Upper lobe of right lung (tissue), 1 donor: ENCODE measurements around the gene FARP1. TPM values are rescaled to one million over a fixed set of nuclear protein-coding genes. Genes with fewer than 3 reads are reported as not detected.

Experiments used
- ATAC-seq: fragments of 200-7000 bp; cut with Tn5 transposase; one replicate; pipeline ENCODE4 v1.9.1; 2020; ENCODE audit warnings: mild to moderate bottlenecking, moderate library complexity
- DNase-seq: peaks from one replicate; pipeline ENCODE4 v3.0.0-alpha.2; 2020
- H3K27ac ChIP-seq: fragments of 200-600 bp; one replicate; pipeline ENCODE4 v1.8.0; 2022
- H3K27me3 ChIP-seq: fragments of 200-600 bp; one replicate; pipeline ENCODE4 v1.8.0; 2022; ENCODE audit warnings: mild to moderate bottlenecking
- H3K36me3 ChIP-seq: fragments of 200-600 bp; one replicate; pipeline ENCODE4 v1.8.0; 2022
- H3K4me1 ChIP-seq: fragments of 200-600 bp; one replicate; pipeline ENCODE4 v1.8.0; 2022
- H3K4me3 ChIP-seq: fragments of 200-600 bp; one replicate; pipeline ENCODE4 v1.8.0; 2022; ENCODE audit warnings: mild to moderate bottlenecking
- H3K9me3 ChIP-seq: fragments of 200-600 bp; one replicate; pipeline ENCODE4 v1.8.0; 2022
- intact Hi-C: fragments of 100-400 bp; cut with DNase I; formaldehyde crosslinking; loops from one replicate; pipeline ENCODE4 v1.11.0; 2022
- total RNA-seq: library from RNA; stranded (reverse); fragmentation: NEBNext Ultra II Directional; extraction: Animal tissue kit (Norgen Biotek cat#: 25700); gene quantifications from one replicate; pipeline ENCODE4 v1.2.1, GENCODE V29; 2021
- TF ChIP-seq, protein P1 (sequence below): fragments of 200-600 bp; IDR thresholded peaks from one replicate; pipeline ENCODE4 v1.8.0; 2022; ENCODE audit warnings: antibody characterized with exemption
- donor health status: DM: no; HTN: yes; CAD: no; lungs with severe emphysema.

Gene FARP1
- total RNA-seq, 1 donor from 2014 or later = 95.9 TPM

DNA sequence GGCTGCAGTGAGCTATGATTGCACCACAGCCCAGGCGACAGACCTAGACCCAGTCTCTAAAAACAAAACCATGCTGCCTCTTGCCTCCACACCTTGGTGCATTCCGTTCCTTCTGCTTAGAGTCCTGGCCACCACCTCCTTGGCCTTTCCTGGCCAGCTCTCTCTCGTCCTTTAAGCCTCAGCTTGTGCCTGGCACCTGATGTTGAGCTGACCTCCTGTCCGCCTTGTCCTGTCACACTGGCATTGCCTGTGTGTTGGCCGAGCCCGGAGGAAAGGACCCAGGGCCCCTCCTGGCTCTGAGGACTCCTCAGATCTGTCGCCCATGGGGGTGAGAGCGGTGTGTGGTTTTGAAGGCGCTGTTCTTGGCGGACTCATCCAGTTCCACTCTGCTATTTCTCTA, 290.8 kb downstream of the FARP1 start:
- H3K36me3 ChIP-seq = peaks cover 27% of the 10 kb centered on the region
- H3K4me3 ChIP-seq = no peak overlapping the region
- DNase-seq = no peak
- H3K4me1 ChIP-seq = no peaks in the 10 kb centered on the region
- no peaks in the 10 kb centered on the region for H3K27me3 ChIP-seq
- intact Hi-C loops = no loop called here
- TF ChIP-seq, protein P1, sequence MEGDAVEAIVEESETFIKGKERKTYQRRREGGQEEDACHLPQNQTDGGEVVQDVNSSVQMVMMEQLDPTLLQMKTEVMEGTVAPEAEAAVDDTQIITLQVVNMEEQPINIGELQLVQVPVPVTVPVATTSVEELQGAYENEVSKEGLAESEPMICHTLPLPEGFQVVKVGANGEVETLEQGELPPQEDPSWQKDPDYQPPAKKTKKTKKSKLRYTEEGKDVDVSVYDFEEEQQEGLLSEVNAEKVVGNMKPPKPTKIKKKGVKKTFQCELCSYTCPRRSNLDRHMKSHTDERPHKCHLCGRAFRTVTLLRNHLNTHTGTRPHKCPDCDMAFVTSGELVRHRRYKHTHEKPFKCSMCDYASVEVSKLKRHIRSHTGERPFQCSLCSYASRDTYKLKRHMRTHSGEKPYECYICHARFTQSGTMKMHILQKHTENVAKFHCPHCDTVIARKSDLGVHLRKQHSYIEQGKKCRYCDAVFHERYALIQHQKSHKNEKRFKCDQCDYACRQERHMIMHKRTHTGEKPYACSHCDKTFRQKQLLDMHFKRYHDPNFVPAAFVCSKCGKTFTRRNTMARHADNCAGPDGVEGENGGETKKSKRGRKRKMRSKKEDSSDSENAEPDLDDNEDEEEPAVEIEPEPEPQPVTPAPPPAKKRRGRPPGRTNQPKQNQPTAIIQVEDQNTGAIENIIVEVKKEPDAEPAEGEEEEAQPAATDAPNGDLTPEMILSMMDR = no peak
- H3K27ac ChIP-seq = no peak overlapping the region
- H3K9me3 ChIP-seq = no peaks in the 10 kb centered on the region
- ATAC-seq = no peak

DNA sequence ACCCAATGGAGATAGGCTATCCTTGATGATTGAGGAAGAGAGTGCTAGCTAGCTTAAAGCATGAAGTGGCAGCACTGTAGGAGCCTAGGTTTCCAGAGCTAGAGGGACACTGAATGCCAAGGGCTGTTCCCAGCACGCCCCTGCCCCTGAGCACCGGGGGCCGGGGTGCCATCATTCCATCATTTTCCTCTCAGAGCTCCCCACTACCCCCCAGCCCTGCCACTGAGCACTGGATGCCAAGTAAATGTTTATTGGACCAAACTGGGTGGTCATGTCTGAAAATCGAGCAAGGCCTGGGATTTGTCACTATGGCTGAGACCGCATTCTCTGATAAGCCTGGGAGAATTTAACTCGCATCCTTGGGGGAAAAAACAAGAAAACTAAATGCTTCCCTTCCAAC, 291.2 kb downstream of the FARP1 start:
- H3K27ac ChIP-seq = no peak overlapping the region
- DNase-seq (no peak), ATAC-seq (no peak)
- peaks cover 27% of the 10 kb centered on the region for H3K36me3 ChIP-seq
- intact Hi-C loops = no loop called here
- H3K4me3 ChIP-seq = no peak overlapping the region
- no peaks in the 10 kb centered on the region for H3K4me1 ChIP-seq
- H3K9me3 ChIP-seq = no peaks in the 10 kb centered on the region
- TF ChIP-seq, protein P1 = no peak
- no peaks in the 10 kb centered on the region for H3K27me3 ChIP-seq

DNA sequence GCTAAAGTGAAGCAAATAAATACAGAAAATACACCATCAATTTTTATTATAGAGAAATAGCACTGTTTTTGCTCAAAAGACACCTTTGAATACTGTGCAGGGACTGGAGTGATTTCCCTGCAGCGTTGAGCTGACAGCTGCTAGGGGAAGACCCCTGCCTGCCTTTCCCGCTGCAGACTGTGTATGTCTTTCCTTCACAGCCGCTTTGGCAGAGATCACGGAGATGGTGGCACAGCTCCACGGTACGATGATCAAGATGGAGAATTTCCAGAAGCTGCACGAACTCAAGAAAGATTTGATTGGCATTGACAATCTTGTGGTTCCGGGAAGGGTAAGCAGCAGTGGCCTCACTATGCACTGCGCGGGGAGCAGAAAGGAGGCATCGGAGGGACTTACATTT, 292.5 kb downstream of the FARP1 start:
- DNase-seq (no peak), ATAC-seq (no peak)
- H3K4me1 ChIP-seq = no peaks in the 10 kb centered on the region
- intact Hi-C loops = no loop called here
- H3K36me3 ChIP-seq = peaks cover 33% of the 10 kb centered on the region
- H3K27ac ChIP-seq = no peak overlapping the region
- TF ChIP-seq, protein P1 = no peak
- H3K9me3 ChIP-seq = no peaks in the 10 kb centered on the region
- no peaks in the 10 kb centered on the region for H3K27me3 ChIP-seq
- H3K4me3 ChIP-seq = no peak overlapping the region

DNA sequence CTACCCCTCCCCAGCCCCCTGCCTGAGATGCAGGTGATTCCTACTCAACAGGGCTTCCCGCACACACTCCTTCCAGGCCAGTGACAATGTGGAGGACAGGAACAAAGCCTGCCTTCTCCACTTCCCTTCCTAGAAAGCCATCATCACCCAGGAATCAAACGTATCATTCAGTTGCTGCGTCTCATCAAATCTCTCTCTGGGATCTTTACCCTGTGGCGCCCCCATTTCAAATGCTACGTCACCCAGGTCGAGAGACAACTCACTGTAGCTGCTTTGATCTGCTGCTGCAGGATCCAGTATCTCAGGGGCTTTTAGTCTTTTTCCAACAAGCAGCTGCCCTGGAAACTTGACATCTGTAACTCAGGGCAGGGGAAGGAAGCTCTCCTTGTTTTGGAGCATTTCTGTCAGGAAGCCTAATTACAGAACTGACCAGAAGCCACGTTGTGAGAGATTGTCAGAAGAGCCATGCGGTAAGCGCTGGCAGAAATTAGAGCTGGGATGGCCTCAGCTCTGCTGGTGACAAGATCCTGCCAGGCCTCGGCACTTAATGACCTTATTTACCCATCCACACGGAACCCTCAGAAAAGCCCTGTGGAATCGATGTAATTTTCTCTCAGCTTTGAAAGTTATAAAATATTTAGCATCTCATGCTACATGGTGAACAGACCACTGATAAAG, 293.5 kb downstream of the FARP1 start:
- H3K36me3 ChIP-seq = peaks cover 38% of the 10 kb centered on the region

DNA sequence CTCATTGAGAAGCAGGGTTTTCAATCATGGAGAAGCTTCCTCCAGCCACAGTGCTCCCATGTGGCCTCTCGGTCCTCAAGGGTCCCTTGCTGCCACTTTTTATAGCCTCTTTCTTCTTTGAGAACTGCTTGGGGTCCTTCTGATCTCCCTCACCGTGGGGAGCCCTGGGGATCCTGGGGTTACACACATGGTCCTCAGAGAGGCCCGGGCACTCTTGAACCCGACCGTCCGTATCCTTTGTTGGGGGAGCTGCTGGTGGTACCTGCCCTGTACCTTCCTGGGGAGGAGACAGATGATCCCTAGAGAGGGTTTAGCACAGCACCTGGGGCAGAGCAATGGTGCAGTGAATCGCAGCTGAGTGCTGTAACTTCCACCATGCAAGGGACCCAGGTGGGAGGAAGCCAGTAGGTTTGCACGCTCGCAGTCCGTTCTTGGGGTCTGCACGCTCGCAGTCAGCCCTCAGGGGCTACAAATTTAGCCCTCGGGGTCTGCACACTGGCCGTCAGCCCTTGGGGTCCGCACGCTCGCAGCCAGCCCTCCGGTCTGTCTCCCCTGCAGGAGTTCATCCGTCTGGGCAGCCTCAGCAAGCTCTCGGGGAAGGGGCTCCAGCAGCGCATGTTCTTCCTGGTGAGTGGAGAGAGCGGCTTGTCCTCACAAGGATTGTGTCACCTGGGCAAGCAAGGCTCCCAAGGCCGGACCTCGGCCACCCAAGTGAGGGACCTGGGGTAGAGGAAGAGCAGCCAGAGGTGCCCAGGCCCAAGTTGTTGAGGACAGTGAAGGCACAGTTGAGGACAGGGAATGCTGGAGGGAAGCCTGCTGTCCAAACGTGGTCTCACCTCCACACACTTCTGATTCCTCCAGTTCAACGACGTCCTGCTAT, 295.6 kb downstream of the FARP1 start:
- DNase-seq (no peak), ATAC-seq (no peak)
- no peaks in the 10 kb centered on the region for H3K27me3 ChIP-seq
- intact Hi-C loops = no loop called here
- peaks cover 52% of the 10 kb centered on the region for H3K36me3 ChIP-seq
- TF ChIP-seq, protein P1 = no peak
- H3K9me3 ChIP-seq = no peaks in the 10 kb centered on the region
- H3K4me3 ChIP-seq = no peak overlapping the region
- H3K4me1 ChIP-seq = no peaks in the 10 kb centered on the region
- H3K27ac ChIP-seq = no peak overlapping the region

More for the DNA sequence above, 293.5 kb downstream of the FARP1 start:
- no peaks in the 10 kb centered on the region for H3K4me1 ChIP-seq
- no peak overlapping the region for H3K27ac ChIP-seq
- DNase-seq (no peak), ATAC-seq (no peak)
- H3K9me3 ChIP-seq = no peaks in the 10 kb centered on the region
- intact Hi-C loops = no loop called here
- H3K27me3 ChIP-seq = no peaks in the 10 kb centered on the region
- no peak overlapping the region for H3K4me3 ChIP-seq
- TF ChIP-seq, protein P1 = no peak
